ENCODE measurements around the gene RAB17.

DNA sequence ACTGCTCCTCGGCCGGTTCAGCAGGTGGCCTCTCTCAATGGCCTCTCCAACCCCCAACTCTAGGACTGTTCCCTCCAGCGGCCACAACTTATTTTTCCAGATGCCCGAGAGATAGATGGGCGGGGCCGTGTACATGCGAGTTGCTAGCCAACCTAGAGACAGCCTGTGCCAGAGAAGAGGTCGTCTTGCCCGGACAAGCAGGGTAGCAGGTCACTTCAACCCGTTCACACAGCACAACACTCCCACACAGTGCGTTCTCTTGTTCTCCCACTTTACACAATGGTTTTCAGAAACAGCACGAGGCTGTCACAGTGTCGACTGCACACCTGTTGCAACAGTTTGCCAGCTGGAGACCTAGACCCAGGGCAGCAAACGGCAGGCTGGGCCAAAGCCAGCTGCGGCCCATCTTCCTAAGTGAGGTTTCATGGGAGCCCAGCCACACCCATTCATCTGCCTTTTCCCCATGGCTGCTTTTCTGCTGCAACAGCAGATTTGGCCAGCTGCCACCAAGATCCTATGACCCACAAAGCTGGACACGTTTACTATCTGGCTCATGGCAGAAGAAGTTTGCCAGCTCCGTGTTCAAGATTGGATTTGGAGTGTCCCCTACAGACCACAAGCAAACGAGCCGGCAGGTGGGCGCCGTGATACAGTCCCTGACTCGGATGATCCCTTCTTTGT lies 31.4 kb downstream of the RAB17 start:
- TF ChIP-seq POLR2A (IDR thresholded peaks at IDR 0.05; ENCODE audit: low read depth, low read length) (no peak), TAF1 (IDR thresholded peaks at IDR 0.05; ENCODE audit: borderline replicate concordance, low read depth, low read length) (no peak)
